SU-DHL-6 (cell line): ENCODE data around the gene AIFM2.
"Not testable (repeated sequence)": the region's sequence is repeated elsewhere in the genome, so short reads cannot be mapped to it uniquely, and the experiment has no call there.

Source experiments
- H2AFZ ChIP-seq: fragments of 200-600 bp; sonication (generic); 2 replicates; pipeline ENCODE4 v1.6.1; 2014; ENCODE audit warnings: low read depth, mild to moderate bottlenecking, moderate library complexity, mixed read lengths, antibody characterized with exemption, low read length; ENCODE audit not compliant: severe bottlenecking
- H3F3A ChIP-seq: fragments of 200-600 bp; shearing (Covaris generic); 2 replicates; pipeline ENCODE4 v1.6.0; 2016; ENCODE audit warnings: antibody characterized with exemption, mild to moderate bottlenecking; ENCODE audit not compliant: insufficient read depth
- H3K27ac ChIP-seq: fragments of 200-600 bp; sonication (generic); 2 replicates; pipeline ENCODE4 v1.5.1; 2016; ENCODE audit warnings: low read depth, mild to moderate bottlenecking, low read length, moderate library complexity, mixed read lengths
- H3K27me3 ChIP-seq: fragments of 200-600 bp; sonication (generic), shearing (Covaris generic); 2 replicates; pipeline ENCODE4 v1.6.0; 2014; ENCODE audit warnings: mild to moderate bottlenecking, low read length
- H3K36me3 ChIP-seq: fragments of 200-600 bp; sonication (generic); 2 replicates; pipeline ENCODE4 v1.6.1; 2014; ENCODE audit warnings: mild to moderate bottlenecking, low read length, mixed read lengths
- H3K4me2 ChIP-seq: fragments of 300-600, 200-600 bp; shearing (Covaris generic), sonication (generic); 2 replicates; pipeline ENCODE4 v1.6.0; 2014; ENCODE audit warnings: low read length, low read depth, mild to moderate bottlenecking; ENCODE audit not compliant: poor library complexity, severe bottlenecking
- H3K4me3 ChIP-seq: fragments of 200-600 bp; sonication (generic); 2 replicates; pipeline ENCODE4 v1.5.1; 2014; ENCODE audit warnings: antibody characterized with exemption, low read length, mild to moderate bottlenecking, mixed read lengths; ENCODE audit not compliant: insufficient read depth, poor library complexity, severe bottlenecking
- H3K79me2 ChIP-seq: fragments of 200-600 bp; sonication (generic); 2 replicates; pipeline ENCODE4 v1.6.1; 2014; ENCODE audit warnings: mild to moderate bottlenecking, low read length, moderate library complexity; ENCODE audit not compliant: insufficient read depth
- H3K9ac ChIP-seq: fragments of 200-600 bp; sonication (generic); 2 replicates; pipeline ENCODE4 v1.7.0; 2014; ENCODE audit warnings: mild to moderate bottlenecking, low read length
- H3K9me2 ChIP-seq: fragments of 200-600 bp; sonication (generic); replicated peaks from 2 replicates; pipeline ENCODE4 v1.6.1; 2014; ENCODE audit warnings: low read length; ENCODE audit not compliant: insufficient read depth
- H3K9me3 ChIP-seq: fragments of 200-600 bp; sonication (generic); 2 replicates; pipeline ENCODE4 v1.6.1; 2014; ENCODE audit warnings: low read length, mixed read lengths; ENCODE audit not compliant: insufficient read depth
- H4K20me1 ChIP-seq: fragments of 200-600 bp; sonication (generic); 2 replicates; pipeline ENCODE4 v1.6.1; 2014; ENCODE audit warnings: low read depth, mild to moderate bottlenecking, antibody characterized with exemption, low read length, moderate library complexity, mixed read lengths
- CTCF ChIP-seq: fragments of 200-600 bp; sonication (generic); IDR thresholded peaks from one replicate; pipeline ENCODE4 v1.5.1; 2017; ENCODE audit warnings: antibody characterized with exemption, mild to moderate bottlenecking, low read length, moderate library complexity; ENCODE audit not compliant: insufficient read depth, poor library complexity, severe bottlenecking
- EZH2phosphoT487 ChIP-seq: fragments of 200-600 bp; sonication (generic), shearing (Covaris generic); conservative IDR thresholded peaks from 2 replicates; pipeline ENCODE4 v1.6.1; 2018; ENCODE audit warnings: mild to moderate bottlenecking, antibody characterized with exemption, low read length, moderate library complexity, mixed read lengths

AIFM2 gene

DNA sequence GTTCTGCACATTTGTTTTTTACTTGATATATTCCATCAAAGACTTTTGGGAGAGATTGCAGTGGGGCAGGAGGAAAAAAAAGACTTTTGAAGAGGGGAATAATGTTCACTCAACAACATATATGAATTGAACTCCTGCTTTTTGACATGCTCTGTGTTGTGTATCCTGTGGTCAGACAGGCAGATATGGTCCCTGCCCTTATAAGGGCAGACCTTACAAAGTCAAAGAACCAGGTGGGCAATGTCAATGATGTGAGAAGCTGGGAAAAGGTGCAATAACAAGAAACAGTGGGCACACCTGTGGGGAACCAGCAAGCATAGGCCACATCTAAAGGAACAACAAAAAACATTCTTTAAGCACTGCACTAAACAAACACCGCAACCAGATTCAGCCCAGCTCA is 8.2 kb downstream of the AIFM2 start:
- no peaks in the 10 kb centered on the region for H3K9me2 ChIP-seq
- H2AFZ ChIP-seq = no peak overlapping the region
- no peaks in the 10 kb centered on the region for H3K79me2 ChIP-seq
- no peak overlapping the region for H3K4me2 ChIP-seq
- H4K20me1 ChIP-seq = no peaks in the 10 kb centered on the region
- TF ChIP-seq EZH2phosphoT487 (no peak), CTCF (no peak)
- H3K9ac ChIP-seq = no peak overlapping the region
- H3K36me3 ChIP-seq = no peaks in the 10 kb centered on the region
- H3K27me3 ChIP-seq = no peaks in the 10 kb centered on the region
- no peaks in the 10 kb centered on the region for H3F3A ChIP-seq
- no peak overlapping the region for H3K4me3 ChIP-seq
- H3K27ac ChIP-seq = no peak overlapping the region
- H3K9me3 ChIP-seq = no peaks in the 10 kb centered on the region

DNA sequence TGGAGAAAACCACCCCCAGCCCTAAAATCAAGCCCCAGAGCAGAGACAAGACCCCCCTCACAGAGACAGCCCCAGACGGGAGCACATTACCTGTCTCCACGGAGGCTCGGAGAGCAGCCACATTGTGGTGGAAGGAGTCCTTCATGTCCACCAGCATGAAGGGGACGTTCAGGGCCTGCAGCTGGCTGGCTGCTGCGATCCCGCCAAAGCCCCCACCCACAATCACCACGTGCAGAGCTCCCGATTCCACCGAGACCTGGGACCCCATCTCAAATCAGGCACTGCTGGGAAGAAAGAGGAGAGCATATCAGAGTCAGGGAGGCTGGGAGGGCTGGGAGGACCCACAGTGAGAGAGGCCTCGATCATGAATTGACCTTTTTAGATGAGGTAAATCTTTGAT is 8.8 kb downstream of the AIFM2 start:
- Histone ChIP-seq H3K79me2 (no peaks in the 10 kb centered on the region), H2AFZ (no peak overlapping the region), H3K27ac (no peak overlapping the region), H3K36me3 (no peaks in the 10 kb centered on the region), H3K9me3 (no peaks in the 10 kb centered on the region), H3K9me2 (no peaks in the 10 kb centered on the region), H3F3A (no peaks in the 10 kb centered on the region), H3K4me3 (no peak overlapping the region), H3K4me2 (no peak overlapping the region), H4K20me1 (no peaks in the 10 kb centered on the region), H3K9ac (no peak overlapping the region), H3K27me3 (no peaks in the 10 kb centered on the region)
- TF ChIP-seq CTCF (no peak), EZH2phosphoT487 (no peak)

DNA sequence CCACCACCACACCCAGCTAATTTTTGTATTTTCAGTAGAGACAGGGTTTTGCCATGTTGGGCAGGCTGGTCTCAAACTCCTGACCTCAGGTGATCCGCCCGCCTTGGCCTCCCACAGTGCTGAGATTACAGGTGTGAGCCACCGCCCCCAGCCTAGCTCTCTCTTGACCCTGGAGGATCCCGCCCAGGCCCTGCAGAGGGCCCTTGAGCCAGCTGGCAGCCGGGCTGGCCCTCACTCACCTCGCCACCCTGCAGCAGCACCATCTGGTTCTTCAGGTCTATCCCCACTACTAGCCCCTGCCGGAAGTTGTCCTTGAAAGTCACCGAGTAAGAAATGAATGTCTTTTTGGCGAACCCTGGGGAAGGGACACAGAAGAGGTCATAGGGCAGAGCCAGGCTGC is 9.5 kb downstream of the AIFM2 start:
- H3K9ac ChIP-seq, H3K9me3 ChIP-seq, H3K4me3 ChIP-seq, H3F3A ChIP-seq, H3K4me2 ChIP-seq, H3K9me2 ChIP-seq, H3K27me3 ChIP-seq, H2AFZ ChIP-seq, H3K27ac ChIP-seq, H3K36me3 ChIP-seq, H3K79me2 ChIP-seq, H4K20me1 ChIP-seq: not testable (repeated sequence)

DNA sequence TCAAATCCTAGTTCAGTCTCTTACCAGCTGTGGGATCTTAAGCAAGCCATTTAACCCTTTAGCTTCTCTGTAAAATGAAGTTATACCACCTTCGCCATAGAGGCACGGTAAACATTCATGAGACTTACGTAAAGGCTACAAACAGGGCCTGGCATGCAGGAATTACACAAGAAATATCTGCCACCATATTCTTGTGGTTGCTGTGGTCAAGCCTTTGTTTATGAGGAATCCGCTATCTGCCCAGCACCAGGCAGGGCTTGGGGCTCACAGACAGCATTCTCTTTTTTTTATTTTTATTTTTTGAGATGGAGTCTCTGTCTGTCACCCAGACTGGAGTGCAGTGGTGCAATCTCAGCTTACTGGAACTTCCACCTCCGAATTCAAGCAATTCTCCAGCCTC is 9.9 kb downstream of the AIFM2 start:
- no peak overlapping the region for H3K9ac ChIP-seq
- H4K20me1 ChIP-seq = no peaks in the 10 kb centered on the region
- H3K4me2 ChIP-seq = no peak overlapping the region
- TF ChIP-seq CTCF (no peak), EZH2phosphoT487 (no peak)
- H3K36me3 ChIP-seq = no peaks in the 10 kb centered on the region
- H2AFZ ChIP-seq = no peak overlapping the region
- no peak overlapping the region for H3K27ac ChIP-seq
- no peaks in the 10 kb centered on the region for H3K79me2 ChIP-seq
- no peaks in the 10 kb centered on the region for H3K9me2 ChIP-seq
- H3K4me3 ChIP-seq = no peak overlapping the region
- H3K9me3 ChIP-seq = no peaks in the 10 kb centered on the region
- no peaks in the 10 kb centered on the region for H3K27me3 ChIP-seq
- H3F3A ChIP-seq = no peaks in the 10 kb centered on the region
